ENCODE data around the gene TPRA1.

The TPRA1 gene

DNA sequence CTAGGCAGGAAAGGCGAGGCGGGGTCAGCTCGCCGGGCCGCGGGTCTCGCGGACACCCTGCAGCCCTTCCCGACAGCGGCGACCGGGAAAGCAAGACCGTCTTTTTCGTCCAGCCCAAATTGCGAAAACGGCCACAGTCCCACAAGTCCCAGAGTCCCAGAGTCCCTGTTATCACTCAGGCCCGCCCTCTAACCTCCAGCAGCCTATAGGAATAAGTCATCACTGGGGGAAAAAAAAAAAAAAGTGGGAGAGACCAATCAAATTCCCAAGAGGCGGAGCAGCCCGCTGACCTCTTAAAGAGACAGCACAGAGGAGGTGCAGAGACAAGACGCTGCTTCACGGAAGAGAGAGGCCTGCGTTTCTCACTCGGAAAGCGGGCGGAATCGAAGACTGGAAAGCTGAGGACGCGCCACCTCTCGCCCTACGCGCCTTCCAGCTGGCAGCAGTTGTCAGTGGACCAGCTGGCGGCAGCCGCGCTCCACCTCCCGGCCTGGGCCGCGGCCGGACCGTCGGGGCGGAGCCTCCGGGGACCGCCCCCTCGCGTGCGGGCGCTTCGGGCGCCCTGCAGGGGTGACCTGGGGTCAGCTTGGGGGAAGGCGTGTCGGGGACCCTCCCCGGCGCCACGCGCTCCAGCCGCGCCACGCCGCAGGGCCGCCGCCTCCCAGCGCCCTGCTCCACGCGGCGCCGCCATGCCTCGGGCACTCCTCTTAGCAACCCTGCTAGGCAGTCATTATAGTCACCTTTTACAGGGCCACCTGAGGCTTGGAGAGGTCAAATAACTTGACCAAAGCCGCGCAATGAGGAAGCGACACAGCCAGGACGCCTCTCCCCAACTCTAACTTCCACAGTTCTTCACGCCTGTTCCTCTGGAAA is at the start of gene TPRA1:
TPRA1 (minus strand) TSS at position 141 of the 873 bp plus-strand sequence. CDS start 10,587 bp downstream, outside the sequence.
- in situ Hi-C loops (cut with HindIII; ENCODE audit: low pct_ligation_motif_present, low pct_unique_long_range_greater_than_20kb, low sequenced_read_pairs), result no loop called here
- peak; percentile 96 for DNase-seq

DNA sequence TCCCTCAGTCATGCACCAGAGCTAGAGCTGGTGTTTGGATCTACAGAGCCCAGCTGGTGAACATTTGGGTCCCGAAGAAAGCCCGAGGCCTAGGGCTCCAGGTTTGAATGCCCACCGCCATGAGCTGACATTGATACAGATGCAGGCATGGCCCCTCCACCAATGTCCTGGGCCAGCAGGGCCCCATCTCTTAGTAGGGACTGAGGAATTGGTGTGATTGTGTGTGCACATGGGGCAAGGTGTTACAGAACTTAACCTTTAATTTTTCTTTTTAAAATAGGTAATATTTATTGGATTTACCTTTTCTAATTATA is 49.5 kb upstream of the TPRA1 start:
- DNase-seq, result no peak
- in situ Hi-C loops (cut with HindIII; ENCODE audit: low pct_ligation_motif_present, low pct_unique_long_range_greater_than_20kb, low sequenced_read_pairs), result no loop called here

DNA sequence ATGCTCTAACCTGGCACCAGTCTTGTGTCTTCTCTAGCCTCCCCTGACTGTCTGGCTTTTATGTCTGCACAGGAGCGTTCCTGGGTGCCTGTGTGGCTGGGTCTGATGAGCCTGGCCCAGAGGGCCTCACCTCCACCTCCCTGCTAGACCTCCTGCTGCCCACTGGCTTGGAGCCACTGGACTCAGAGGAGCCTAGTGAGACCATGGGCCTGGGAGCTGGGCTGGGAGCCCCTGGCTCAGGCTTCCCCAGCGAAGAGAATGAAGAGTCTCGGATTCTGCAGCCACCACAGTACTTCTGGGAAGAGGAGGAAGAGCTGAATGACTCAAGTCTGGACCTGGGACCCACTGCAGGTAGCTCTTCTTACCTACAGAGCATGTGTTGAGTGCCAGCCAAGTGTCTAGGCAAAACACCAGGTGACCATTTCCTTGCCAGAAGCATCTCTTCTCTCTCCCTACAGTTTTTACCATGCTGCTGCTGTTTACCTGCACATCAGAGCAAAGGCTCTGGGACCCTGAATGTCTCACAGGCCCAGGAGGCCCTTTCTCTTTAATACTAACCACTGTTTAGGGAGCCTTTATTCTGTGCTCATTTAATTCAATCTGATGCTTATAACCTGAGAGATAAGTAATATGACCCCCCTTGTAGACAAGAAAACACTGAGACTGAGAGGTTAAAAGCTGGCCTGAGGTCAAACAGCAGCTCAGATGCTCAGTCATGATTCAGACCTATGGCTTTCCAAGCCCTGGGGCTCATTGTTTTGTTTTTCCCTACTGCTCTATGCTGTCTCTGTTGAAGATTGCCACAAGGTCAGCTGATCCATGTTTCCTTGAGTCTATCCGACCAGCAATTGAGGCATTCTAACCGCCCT is 48.9 kb upstream of the TPRA1 start:
- no peak for DNase-seq
- in situ Hi-C loops (cut with HindIII; ENCODE audit: low pct_ligation_motif_present, low pct_unique_long_range_greater_than_20kb, low sequenced_read_pairs), result no loop called here

DNA sequence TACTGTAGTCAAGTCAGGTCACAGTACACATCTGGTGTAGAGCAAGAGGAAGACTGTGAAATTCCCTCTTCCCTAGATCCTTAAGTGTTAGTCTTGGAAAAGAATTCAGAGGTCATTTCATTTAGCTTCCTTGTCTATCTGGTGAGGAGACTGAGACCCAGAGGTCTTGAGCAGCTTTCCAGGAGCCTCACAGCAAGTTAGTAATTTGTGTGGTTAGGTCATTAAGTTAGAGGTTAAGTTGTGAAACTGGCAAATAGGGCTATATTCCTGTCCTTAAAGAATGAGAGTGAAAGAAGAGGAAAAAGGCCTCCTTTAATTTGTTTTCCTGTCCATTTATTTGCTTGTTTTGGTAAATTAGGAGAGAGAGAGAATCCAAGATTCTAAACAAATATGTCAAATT is 47.4 kb upstream of the TPRA1 start:
- in situ Hi-C loops (cut with HindIII; ENCODE audit: low pct_ligation_motif_present, low pct_unique_long_range_greater_than_20kb, low sequenced_read_pairs), result no loop called here
- no peak for DNase-seq

DNA sequence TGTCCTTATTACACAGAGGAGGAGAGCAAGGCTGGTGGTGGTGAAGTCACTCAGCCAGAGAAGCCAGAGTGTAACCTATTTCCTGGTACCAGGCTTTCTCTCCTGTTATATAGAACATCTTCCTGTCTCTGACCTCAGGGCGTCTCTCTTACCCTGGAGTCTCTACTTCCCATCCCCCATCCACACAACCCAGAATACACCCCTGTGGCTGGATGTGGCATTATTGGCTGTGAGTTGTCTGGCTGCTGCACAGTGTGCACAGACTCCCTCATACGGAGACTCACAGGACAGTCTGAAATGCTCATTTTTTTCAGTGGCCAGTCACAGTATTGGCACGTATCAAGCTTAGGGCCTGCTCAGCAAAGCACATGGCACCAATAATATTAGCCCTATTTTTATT is 47.0 kb upstream of the TPRA1 start:
- in situ Hi-C loops (cut with HindIII; ENCODE audit: low pct_ligation_motif_present, low pct_unique_long_range_greater_than_20kb, low sequenced_read_pairs), result no loop called here
- DNase-seq, result no peak

GRCh38 chr3:127634653-127635052 is 44.1 kb upstream of the TPRA1 start:
- no peak for DNase-seq
- in situ Hi-C loops (cut with HindIII; ENCODE audit: low pct_ligation_motif_present, low pct_unique_long_range_greater_than_20kb, low sequenced_read_pairs), result no loop called here

- no peak for DNase-seq
- in situ Hi-C loops (cut with HindIII; ENCODE audit: low pct_ligation_motif_present, low pct_unique_long_range_greater_than_20kb, low sequenced_read_pairs), result no loop called here
Measured at GRCh38 chr3:127632035-127632820, 41.7 kb upstream of the TPRA1 start.

DNA sequence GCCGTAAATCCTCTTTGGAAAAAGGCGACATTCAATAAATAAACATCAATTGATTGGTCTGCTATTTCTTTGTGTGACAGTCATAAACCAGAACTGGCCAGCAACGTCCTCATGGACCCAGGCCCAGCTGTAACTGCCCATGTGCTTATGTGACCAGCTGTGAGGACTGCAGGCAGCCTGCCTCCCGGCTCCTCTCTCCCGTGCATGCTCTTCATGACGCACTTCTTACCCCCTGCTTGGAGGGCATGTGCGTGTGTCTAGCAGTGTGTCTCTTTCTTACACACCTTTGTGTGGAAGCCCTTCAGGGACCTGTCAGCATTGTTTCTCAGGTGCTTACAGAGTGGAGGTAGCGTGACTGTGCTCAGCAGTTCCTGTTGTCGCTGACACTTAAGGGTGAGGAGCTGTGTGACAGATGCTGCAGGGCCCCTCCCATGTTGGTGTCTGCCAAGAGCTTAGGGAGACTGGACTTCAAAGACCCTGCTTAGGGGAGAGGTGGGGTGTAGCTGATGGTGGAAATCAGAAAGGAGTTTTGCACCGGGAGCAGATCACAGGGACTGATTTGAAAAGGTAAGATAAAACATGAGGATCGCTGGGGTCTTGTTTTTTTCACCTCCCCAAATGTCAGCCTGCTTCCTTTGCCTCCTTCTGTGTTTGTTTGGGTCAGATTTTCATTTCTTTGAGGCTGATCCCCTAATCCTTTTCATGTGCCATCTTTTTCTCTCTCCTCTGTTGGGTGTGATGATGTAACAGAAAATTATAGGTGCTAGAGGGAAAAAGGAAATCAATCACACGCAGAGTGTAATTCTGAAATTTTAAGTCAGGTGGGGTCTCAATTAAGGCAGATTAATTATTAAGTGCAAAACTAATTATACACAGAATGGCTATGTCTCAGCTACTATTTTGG is 40.5 kb upstream of the TPRA1 start:
- no peak for DNase-seq
- in situ Hi-C loops (cut with HindIII; ENCODE audit: low pct_ligation_motif_present, low pct_unique_long_range_greater_than_20kb, low sequenced_read_pairs), result no loop called here

DNA sequence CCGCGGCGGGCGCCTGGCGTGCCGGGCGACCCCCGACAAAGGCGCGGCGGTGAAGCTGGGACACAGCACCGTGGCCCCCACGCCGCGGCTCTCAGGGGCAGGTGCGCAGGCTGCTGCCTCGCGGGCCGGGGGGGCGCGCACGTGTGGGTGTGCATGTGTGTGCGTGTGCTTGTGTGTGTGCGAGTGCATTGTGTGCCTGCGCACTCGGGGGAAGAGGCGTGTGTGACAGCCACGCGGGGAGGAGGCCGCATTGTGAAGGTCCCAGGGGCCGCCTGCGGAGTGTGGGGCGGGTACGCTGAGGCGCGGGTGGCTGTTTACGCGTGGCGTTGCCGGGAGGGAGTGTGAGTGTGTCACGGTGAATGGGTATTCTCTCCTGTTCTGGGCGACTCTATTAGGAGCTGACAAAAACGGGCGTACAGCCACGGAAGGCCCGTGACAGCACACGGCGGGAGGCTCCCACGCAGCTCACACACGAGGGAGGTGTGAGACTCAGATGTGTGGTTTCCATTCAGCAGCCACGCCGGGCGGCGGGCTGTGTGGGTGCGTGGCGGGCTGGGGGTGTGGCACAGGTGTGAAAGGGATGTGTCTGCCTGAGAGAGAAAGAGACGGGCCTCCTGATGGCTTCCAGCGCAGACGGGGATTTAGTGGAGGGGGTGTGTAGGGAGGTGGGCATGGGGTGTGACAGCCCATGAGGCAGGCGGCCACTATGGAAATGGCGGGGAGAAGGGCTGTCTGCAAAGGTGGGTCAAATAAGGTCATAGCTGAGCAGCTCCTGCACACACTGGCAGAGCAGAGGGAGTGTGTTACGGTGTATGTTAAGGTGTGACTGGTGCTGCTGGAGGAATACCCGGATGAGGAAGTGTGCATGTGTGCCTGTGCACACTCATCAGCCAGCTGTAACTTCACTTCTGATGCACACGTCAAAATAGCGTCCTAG is 39.2 kb upstream of the TPRA1 start:
- in situ Hi-C loops (cut with HindIII; ENCODE audit: low pct_ligation_motif_present, low pct_unique_long_range_greater_than_20kb, low sequenced_read_pairs), result no loop called here
- DNase-seq, result no peak

- in situ Hi-C loops (cut with HindIII; ENCODE audit: low pct_ligation_motif_present, low pct_unique_long_range_greater_than_20kb, low sequenced_read_pairs), result no loop called here
- DNase-seq, result peak; percentile 47
Measured at GRCh38 chr3:127628788-127629466, 38.4 kb upstream of the TPRA1 start, which contains the start of gene PODXL2. Gene PODXL2, plus strand, starts transcription at chr3:127629185. Its CDS starts 35 bp downstream, at chr3:127629220.

DNA sequence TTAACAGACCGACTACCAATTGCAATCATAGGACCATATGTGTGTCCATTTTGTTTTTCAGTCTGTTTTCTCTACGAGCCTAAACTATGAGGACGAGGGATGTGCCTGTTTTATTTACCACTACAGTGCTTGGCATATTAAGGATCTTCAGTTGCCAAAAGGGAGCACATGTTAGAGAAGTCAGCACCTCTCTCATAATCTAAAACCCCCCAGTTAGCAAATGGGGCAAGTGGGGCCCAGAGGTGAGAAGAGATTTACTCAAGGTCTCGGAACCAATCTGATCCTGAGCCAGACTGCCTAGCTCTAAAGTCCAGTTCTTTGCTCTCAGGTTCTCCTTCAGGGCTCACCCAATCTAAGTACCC is 37.9 kb upstream of the TPRA1 start:
- in situ Hi-C loops (cut with HindIII; ENCODE audit: low pct_ligation_motif_present, low pct_unique_long_range_greater_than_20kb, low sequenced_read_pairs), result no loop called here
- DNase-seq, result no peak

- in situ Hi-C loops (cut with HindIII; ENCODE audit: low pct_ligation_motif_present, low pct_unique_long_range_greater_than_20kb, low sequenced_read_pairs), result no loop called here
- DNase-seq, result no peak
Measured at GRCh38 chr3:127625821-127626220, 35.3 kb upstream of the TPRA1 start.

- in situ Hi-C loops (cut with HindIII; ENCODE audit: low pct_ligation_motif_present, low pct_unique_long_range_greater_than_20kb, low sequenced_read_pairs), result no loop called here
- DNase-seq, result no peak
Measured at GRCh38 chr3:127624063-127624462, 33.5 kb upstream of the TPRA1 start.

GRCh38 chr3:127622772-127623576 is 32.4 kb upstream of the TPRA1 start:
- DNase-seq, result no peak
- in situ Hi-C loops (cut with HindIII; ENCODE audit: low pct_ligation_motif_present, low pct_unique_long_range_greater_than_20kb, low sequenced_read_pairs), result no loop called here

GRCh38 chr3:127622031-127622430 is 31.5 kb upstream of the TPRA1 start:
- in situ Hi-C loops (cut with HindIII; ENCODE audit: low pct_ligation_motif_present, low pct_unique_long_range_greater_than_20kb, low sequenced_read_pairs), result no loop called here
- DNase-seq, result no peak
